ENCODE data around the gene CDX2. TPM values are rescaled to one million over a fixed set of nuclear protein-coding genes. Genes with fewer than 3 reads are reported as not detected.

Gene CDX2
- total RNA-seq, 1 donor from 2014 or later: not detected

- TF ChIP-seq, protein P1, sequence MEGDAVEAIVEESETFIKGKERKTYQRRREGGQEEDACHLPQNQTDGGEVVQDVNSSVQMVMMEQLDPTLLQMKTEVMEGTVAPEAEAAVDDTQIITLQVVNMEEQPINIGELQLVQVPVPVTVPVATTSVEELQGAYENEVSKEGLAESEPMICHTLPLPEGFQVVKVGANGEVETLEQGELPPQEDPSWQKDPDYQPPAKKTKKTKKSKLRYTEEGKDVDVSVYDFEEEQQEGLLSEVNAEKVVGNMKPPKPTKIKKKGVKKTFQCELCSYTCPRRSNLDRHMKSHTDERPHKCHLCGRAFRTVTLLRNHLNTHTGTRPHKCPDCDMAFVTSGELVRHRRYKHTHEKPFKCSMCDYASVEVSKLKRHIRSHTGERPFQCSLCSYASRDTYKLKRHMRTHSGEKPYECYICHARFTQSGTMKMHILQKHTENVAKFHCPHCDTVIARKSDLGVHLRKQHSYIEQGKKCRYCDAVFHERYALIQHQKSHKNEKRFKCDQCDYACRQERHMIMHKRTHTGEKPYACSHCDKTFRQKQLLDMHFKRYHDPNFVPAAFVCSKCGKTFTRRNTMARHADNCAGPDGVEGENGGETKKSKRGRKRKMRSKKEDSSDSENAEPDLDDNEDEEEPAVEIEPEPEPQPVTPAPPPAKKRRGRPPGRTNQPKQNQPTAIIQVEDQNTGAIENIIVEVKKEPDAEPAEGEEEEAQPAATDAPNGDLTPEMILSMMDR (IDR thresholded peaks at IDR 0.05): no peak
- peak; percentile 83 for DNase-seq (ENCODE audit: low spot score)
- H3K36me3 Mint-ChIP-seq (ENCODE audit: low read depth): no peaks in the 10 kb centered on the region
- no peaks in the 10 kb centered on the region for H3K9me3 Mint-ChIP-seq (ENCODE audit: low read depth)
- H3K27ac Mint-ChIP-seq (ENCODE audit: unreplicated experiment): no peak overlapping the region
- H3K27me3 Mint-ChIP-seq (ENCODE audit: low read depth): peaks cover 87% of the 10 kb centered on the region
- H3K4me1 Mint-ChIP-seq (ENCODE audit: low read depth): peaks cover 5% of the 10 kb centered on the region
- no peak overlapping the region for H3K4me3 Mint-ChIP-seq (ENCODE audit: unreplicated experiment)
These were observed 9.3 kb upstream of the CDX2 start for GRCh38 chr13:27978301-27978968.

GRCh38 chr13:27977476-27978300 is 8.6 kb upstream of the CDX2 start:
- TF ChIP-seq, protein P1 (IDR thresholded peaks at IDR 0.05): no peak
- peaks cover 86% of the 10 kb centered on the region for H3K27me3 Mint-ChIP-seq (ENCODE audit: low read depth)
- H3K4me3 Mint-ChIP-seq (ENCODE audit: unreplicated experiment): peak overlapping the region; percentile 43
- no peak for DNase-seq (ENCODE audit: low spot score)
- H3K4me1 Mint-ChIP-seq (ENCODE audit: low read depth): peaks cover 5% of the 10 kb centered on the region
- H3K9me3 Mint-ChIP-seq (ENCODE audit: low read depth): no peaks in the 10 kb centered on the region
- H3K27ac Mint-ChIP-seq (ENCODE audit: unreplicated experiment): no peak overlapping the region
- H3K36me3 Mint-ChIP-seq (ENCODE audit: low read depth): no peaks in the 10 kb centered on the region

- no peak overlapping the region for H3K4me3 Mint-ChIP-seq (ENCODE audit: unreplicated experiment)
- TF ChIP-seq, protein P1 (IDR thresholded peaks at IDR 0.05): no peak
- H3K36me3 Mint-ChIP-seq (ENCODE audit: low read depth): no peaks in the 10 kb centered on the region
- H3K9me3 Mint-ChIP-seq (ENCODE audit: low read depth): no peaks in the 10 kb centered on the region
- DNase-seq (ENCODE audit: low spot score): no peak
- H3K4me1 Mint-ChIP-seq (ENCODE audit: low read depth): peaks cover 5% of the 10 kb centered on the region
- no peak overlapping the region for H3K27ac Mint-ChIP-seq (ENCODE audit: unreplicated experiment)
- H3K27me3 Mint-ChIP-seq (ENCODE audit: low read depth): peaks cover 85% of the 10 kb centered on the region
These were observed 7.4 kb upstream of the CDX2 start for GRCh38 chr13:27976362-27977091.

DNA sequence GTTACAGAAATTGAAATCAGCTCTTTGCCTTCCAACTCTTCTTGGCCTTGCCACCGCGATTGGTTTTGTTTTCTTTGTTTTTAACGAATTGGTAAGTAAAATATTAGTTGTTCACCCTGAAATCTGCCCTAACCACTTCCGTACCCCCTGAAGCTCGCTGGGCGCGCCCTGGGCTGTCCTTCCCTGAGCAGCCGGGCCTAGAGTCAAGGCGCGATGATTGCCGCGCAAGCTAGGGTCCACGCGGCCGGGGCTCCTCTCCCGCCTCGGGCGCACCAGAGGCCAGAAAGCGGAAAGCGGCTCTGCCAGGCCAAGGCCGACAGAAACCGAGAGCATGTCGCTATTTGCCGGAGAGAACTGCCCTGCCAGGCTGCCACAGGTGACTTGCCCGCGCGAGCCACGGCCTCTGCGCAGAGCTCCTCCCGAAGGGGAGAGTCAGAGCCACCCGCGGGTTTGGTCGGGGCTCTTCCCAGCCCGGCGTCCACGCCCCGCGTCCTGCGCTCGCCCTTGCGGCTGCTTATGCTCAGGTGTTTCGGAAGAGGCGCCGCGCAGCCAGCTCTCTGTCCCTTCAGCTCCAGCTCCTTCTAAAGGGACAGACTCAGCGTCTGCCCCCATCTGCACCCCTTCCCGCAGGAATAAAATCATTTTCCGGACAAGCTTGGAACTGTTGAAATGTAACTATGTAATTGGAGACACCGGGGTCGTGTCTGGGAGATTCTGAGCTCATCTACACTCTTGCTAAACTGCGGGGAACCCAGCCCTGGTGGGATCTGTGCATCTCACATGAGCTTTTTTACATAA is 6.6 kb upstream of the CDX2 start:
- Mint-ChIP-seq H3K4me1 (ENCODE audit: low read depth) (peaks cover 5% of the 10 kb centered on the region), H3K9me3 (ENCODE audit: low read depth) (no peaks in the 10 kb centered on the region), H3K36me3 (ENCODE audit: low read depth) (no peaks in the 10 kb centered on the region), H3K27ac (ENCODE audit: unreplicated experiment) (no peak overlapping the region), H3K27me3 (ENCODE audit: low read depth) (peaks cover 85% of the 10 kb centered on the region), H3K4me3 (ENCODE audit: unreplicated experiment) (no peak overlapping the region)
- TF ChIP-seq, protein P1 (IDR thresholded peaks at IDR 0.05): no peak
- DNase-seq (ENCODE audit: low spot score): peak; percentile 83

Measured in chondrocyte (in vitro differentiated cells).